Right renal pelvis (tissue), 4 donors: ENCODE results near the gene PCDHA13. TPM values are rescaled to one million over a fixed set of nuclear protein-coding genes. Genes with fewer than 3 reads are reported as not detected.
"Not testable (repeated sequence)": the region's sequence is repeated elsewhere in the genome, so short reads cannot be mapped to it uniquely, and the experiment has no call there.

Experiments
- DNase-seq, 4 donors: peaks; one replicate each; pipeline ENCODE4 v3.0.0-alpha.2; 2013; ENCODE audit warnings: low read depth in 4 of 4, low spot score in 3 of 4, missing footprints in 1 of 4
- polyA plus RNA-seq, 4 donors: library from polyadenylated mRNA; unstranded; fragments of 120-200 nt; gene quantifications; one replicate each; pipeline ENCODE4 v1.2.1, GENCODE V29; 2013; ENCODE audit not compliant: insufficient read length in 4 of 4

Gene PCDHA13
- polyA plus RNA-seq, 4 donors = 0.01 to 0.14 (median 0.04) TPM; not detected in 1

GRCh38 chr5:140868721-140869554, 13.0 kb upstream of the PCDHA13 start, which contains the start of gene PCDHA11:
Gene PCDHA11 (plus strand): TSS chr5:140868957. CDS start chr5:140869104, 147 bp downstream.
- DNase-seq = no peak

GRCh38 chr5:140869555-140869886, 12.4 kb upstream of the PCDHA13 start:
- DNase-seq = no peak

- DNase-seq = no peak
Observed at GRCh38 chr5:140870221-140871201, 11.4 kb upstream of the PCDHA13 start.

- DNase-seq = no peak
Observed at GRCh38 chr5:140875085-140876065, 6.5 kb upstream of the PCDHA13 start, which contains the start of gene PCDHA12. Gene PCDHA12 (plus strand): TSS chr5:140875308. CDS start chr5:140875473, 165 bp downstream.

- not testable (repeated sequence) for DNase-seq
Observed at GRCh38 chr5:140876541-140877261, 5.2 kb upstream of the PCDHA13 start.

GRCh38 chr5:140877262-140877581, 4.7 kb upstream of the PCDHA13 start:
- no peak for DNase-seq

GRCh38 chr5:140882591-140882899, 621 bp downstream of the PCDHA13 start:
- no peak for DNase-seq

GRCh38 chr5:140883373-140883772, 1.4 kb downstream of the PCDHA13 start:
- no peak for DNase-seq

- DNase-seq = no peak
Observed at GRCh38 chr5:140883927-140884697, 2.2 kb downstream of the PCDHA13 start.

GRCh38 chr5:140916325-140916724, 34.4 kb downstream of the PCDHA13 start:
- DNase-seq = no peak

GRCh38 chr5:140923601-140924000, 41.7 kb downstream of the PCDHA13 start:
- no peak for DNase-seq

GRCh38 chr5:140925806-140926442, 44.0 kb downstream of the PCDHA13 start, which contains the start of gene PCDHAC1:
Gene PCDHAC1 (plus strand): TSS chr5:140926299. CDS start chr5:140926893, 594 bp downstream.
- DNase-seq = no peak

GRCh38 chr5:140926443-140927227, 44.7 kb downstream of the PCDHA13 start:
- DNase-seq = peak; percentile 19 to 44 (median 39)

GRCh38 chr5:140927228-140927573, 45.3 kb downstream of the PCDHA13 start:
- DNase-seq = no peak
